ENCODE data around the gene C1QTNF1. TPM values are rescaled to one million over a fixed set of nuclear protein-coding genes. Genes with fewer than 3 reads are reported as not detected.
A peak's percentile ranks its signal among the peaks of the same experiment; 100 is the strongest.

The C1QTNF1 gene
- total and polyA plus RNA-seq, 9 of the 15 experiments (the other 6 are each of a cell fraction or from before 2014, with no cell fraction given), result 0.09 TPM; not detected in 8

DNA sequence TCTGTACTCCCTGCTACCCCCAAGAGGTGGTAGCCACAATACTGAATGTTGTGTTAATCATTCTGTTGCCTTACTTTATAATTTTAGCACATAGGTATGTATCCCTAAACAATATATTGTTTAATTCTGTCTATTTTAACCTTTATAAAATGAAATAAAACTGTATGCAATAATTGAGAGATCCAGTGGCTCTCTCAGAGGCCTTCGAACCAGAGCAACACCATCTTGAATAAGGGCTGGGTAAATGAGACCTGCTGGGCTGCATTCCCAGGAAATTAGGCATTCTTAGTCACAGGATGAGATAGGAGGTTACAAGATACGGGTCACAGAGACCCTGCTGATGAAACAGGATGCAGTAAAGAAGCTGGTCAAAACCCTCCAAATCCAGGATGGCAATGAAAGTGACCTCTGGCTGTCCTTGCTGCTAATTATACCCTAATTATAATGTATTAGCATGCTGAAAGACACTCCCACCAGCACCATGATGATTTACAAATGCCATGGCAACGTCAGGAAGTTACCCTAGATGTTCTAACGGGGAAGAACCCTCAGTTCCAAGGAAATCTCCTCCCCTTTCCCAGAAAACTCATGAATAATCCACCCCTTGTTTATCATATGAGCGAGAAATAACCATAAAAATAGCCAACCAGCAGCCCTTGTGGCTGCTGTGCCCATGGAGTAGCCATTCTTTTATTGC is 12.4 kb upstream of the C1QTNF1 start (continued):
- TF ChIP-seq ZNF584 (CRISPR knock-in tag; IDR thresholded peaks at IDR 0.05; ENCODE audit: low read depth) (peak; percentile 100), FOXA1 (IDR thresholded peaks at IDR 0.05; ENCODE audit: borderline replicate concordance) (no peak), POLR2H (tag; IDR thresholded peaks at IDR 0.05; ENCODE audit: low read depth) (peak; percentile 96), TAF9B (IDR thresholded peaks at IDR 0.05; ENCODE audit: partially characterized antibody) (no peak), ASH1L (IDR thresholded peaks at IDR 0.05; ENCODE audit: borderline replicate concordance, low read depth, partially characterized antibody) (no peak), ZNF75A (CRISPR knock-in tag; IDR thresholded peaks at IDR 0.05) (peak; percentile 91), ZNF232 (CRISPR knock-in tag; IDR thresholded peaks at IDR 0.05) (no peak), GATA2 (CRISPR knock-in tag; IDR thresholded peaks at IDR 0.05) (no peak), NCOR1 (IDR thresholded peaks at IDR 0.05) (no peak), CEBPB (tag; IDR thresholded peaks at IDR 0.05) (no peak), ZNF785 (CRISPR knock-in tag; IDR thresholded peaks at IDR 0.05) (no peak), CREBBP (IDR thresholded peaks at IDR 0.05; ENCODE audit: low read depth, low read length) (no peak), BRCA1 (IDR thresholded peaks at IDR 0.05) (no peak), BRCA1 (CRISPR knock-in tag; IDR thresholded peaks at IDR 0.05) (no peak), TRIM24 (IDR thresholded peaks at IDR 0.05) (peak in 1 of 2 experiments; percentile 53; a peak in 2 of 4 replicates), CBX2 (IDR thresholded peaks at IDR 0.05; ENCODE audit: insufficient read depth, low read length, poor library complexity, severe bottlenecking) (no peak), ZNF655 (CRISPR knock-in tag; IDR thresholded peaks at IDR 0.05) (peak; percentile 58; the same call in 1 of the 2 replicates), HNRNPK (IDR thresholded peaks at IDR 0.05; ENCODE audit: low read depth, low read length, poor library complexity, severe bottlenecking) (no peak)
- TF ChIP-seq, protein P1, sequence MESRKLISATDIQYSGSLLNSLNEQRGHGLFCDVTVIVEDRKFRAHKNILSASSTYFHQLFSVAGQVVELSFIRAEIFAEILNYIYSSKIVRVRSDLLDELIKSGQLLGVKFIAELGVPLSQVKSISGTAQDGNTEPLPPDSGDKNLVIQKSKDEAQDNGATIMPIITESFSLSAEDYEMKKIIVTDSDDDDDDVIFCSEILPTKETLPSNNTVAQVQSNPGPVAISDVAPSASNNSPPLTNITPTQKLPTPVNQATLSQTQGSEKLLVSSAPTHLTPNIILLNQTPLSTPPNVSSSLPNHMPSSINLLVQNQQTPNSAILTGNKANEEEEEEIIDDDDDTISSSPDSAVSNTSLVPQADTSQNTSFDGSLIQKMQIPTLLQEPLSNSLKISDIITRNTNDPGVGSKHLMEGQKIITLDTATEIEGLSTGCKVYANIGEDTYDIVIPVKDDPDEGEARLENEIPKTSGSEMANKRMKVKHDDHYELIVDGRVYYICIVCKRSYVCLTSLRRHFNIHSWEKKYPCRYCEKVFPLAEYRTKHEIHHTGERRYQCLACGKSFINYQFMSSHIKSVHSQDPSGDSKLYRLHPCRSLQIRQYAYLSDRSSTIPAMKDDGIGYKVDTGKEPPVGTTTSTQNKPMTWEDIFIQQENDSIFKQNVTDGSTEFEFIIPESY (CRISPR knock-in tag; IDR thresholded peaks at IDR 0.05), result no peak
- TF ChIP-seq, protein P2, sequence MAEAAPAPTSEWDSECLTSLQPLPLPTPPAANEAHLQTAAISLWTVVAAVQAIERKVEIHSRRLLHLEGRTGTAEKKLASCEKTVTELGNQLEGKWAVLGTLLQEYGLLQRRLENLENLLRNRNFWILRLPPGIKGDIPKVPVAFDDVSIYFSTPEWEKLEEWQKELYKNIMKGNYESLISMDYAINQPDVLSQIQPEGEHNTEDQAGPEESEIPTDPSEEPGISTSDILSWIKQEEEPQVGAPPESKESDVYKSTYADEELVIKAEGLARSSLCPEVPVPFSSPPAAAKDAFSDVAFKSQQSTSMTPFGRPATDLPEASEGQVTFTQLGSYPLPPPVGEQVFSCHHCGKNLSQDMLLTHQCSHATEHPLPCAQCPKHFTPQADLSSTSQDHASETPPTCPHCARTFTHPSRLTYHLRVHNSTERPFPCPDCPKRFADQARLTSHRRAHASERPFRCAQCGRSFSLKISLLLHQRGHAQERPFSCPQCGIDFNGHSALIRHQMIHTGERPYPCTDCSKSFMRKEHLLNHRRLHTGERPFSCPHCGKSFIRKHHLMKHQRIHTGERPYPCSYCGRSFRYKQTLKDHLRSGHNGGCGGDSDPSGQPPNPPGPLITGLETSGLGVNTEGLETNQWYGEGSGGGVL (CRISPR knock-in tag; IDR thresholded peaks at IDR 0.05), result peak; percentile 92
- TF ChIP-seq, protein P3, sequence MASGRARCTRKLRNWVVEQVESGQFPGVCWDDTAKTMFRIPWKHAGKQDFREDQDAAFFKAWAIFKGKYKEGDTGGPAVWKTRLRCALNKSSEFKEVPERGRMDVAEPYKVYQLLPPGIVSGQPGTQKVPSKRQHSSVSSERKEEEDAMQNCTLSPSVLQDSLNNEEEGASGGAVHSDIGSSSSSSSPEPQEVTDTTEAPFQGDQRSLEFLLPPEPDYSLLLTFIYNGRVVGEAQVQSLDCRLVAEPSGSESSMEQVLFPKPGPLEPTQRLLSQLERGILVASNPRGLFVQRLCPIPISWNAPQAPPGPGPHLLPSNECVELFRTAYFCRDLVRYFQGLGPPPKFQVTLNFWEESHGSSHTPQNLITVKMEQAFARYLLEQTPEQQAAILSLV (tag; IDR thresholded peaks at IDR 0.05), result peak; percentile 95

Data from K562 (cell line).